Left lung (tissue), 10 donors: ENCODE measurements around the gene MSH3. TPM values are rescaled to one million over a fixed set of nuclear protein-coding genes. Genes with fewer than 3 reads are reported as not detected.

Experiments
- ATAC-seq: fragments of 200-7000 bp; cut with Tn5 transposase; one replicate; pipeline ENCODE4 v1.9.1; 2020; ENCODE audit warnings: moderate library complexity
- DNase-seq, 4 donors: peaks; one replicate each; pipeline ENCODE4 v3.0.0-alpha.2; 2013 to 2020
- H3K27ac ChIP-seq, 2 donors: fragments of 200-600 bp; sonication (generic) in 1 of 2; one replicate each; pipeline versions ENCODE4 v1.5.0 to v1.8.0; 2020 to 2021
- H3K27me3 ChIP-seq, 2 donors: fragments of 200-600 bp; sonication (generic) in 1 of 2; one replicate each; pipeline versions ENCODE4 v1.5.0 to v1.8.0; 2020 to 2021
- H3K36me3 ChIP-seq, 2 donors: fragments of 200-600 bp; sonication (generic) in 1 of 2; one replicate each; pipeline versions ENCODE4 v1.5.0 to v1.8.0; 2020 to 2021
- H3K4me1 ChIP-seq, 2 donors: fragments of 200-600 bp; one replicate each; pipeline ENCODE4 v1.8.0; 2021
- H3K4me3 ChIP-seq, 2 donors: fragments of 200-600 bp; sonication (generic) in 1 of 2; one replicate each; pipeline versions ENCODE4 v1.5.0 to v1.8.0; 2020 to 2021; ENCODE audit warnings: mild to moderate bottlenecking in 1 of 2
- H3K9me3 ChIP-seq, 2 donors: fragments of 200-600 bp; sonication (generic) in 1 of 2; one replicate each; pipeline versions ENCODE4 v1.5.0 to v1.8.0; 2020 to 2021
- CTCF ChIP-seq, 2 donors: fragments of 200-600 bp; sonication (generic) in 1 of 2; IDR thresholded peaks; one replicate each; pipeline versions ENCODE4 v1.5.0 to v1.8.0; 2021; ENCODE audit warnings: antibody characterized with exemption in 2 of 2
- intact Hi-C, 2 donors: fragments of 100-400 bp; cut with DNase I; formaldehyde crosslinking; loops; one replicate each; pipeline versions ENCODE4 v1.11.2 to v1.14.2; 2022
- polyA plus RNA-seq, 6 donors: library from polyadenylated mRNA; unstranded; fragments of 120-200 nt; gene quantifications; one replicate each; pipeline ENCODE4 v1.2.1, GENCODE V29; 2013; ENCODE audit not compliant: insufficient read length in 6 of 6
- total RNA-seq, 2 donors: library from RNA; stranded (reverse); fragmentation: NEBNext Ultra II Directional; extraction: Animal tissue kit (Norgen Biotek cat#: 25700); gene quantifications; one replicate each; pipeline ENCODE4 v1.2.1, GENCODE V29; 2021
- donor health status: DM: no; HTN: yes; CAD: no.
- donor health status: DM: no; HTN: no; CAD: no.

MSH3 gene
- total and polyA plus RNA-seq, 8 donors = 12.7 to 20.1 (median 16.2) TPM

DNA sequence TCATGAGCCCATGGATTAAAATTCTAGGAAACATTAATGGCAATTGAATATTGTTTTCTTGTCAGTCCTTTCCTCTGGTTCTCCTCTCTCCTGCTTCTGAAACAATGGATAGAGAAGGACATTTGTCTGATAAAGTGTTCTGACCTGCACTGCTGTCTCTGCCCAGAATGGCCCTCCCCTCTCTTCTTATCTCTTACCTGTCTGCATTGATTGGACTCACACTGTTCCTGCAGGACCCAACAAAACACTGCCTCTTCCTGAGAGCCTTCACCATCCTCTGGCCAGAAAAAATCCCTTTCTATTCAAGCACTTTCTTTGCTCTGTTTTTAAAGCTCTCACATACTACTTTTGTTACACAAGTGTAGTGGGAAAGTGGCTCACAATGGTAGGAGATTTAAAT lies 144.2 kb downstream of the MSH3 start:
- Histone ChIP-seq H3K27me3 (no peaks in the 10 kb centered on the region), H3K4me1 (no peaks in the 10 kb centered on the region), H3K4me3 (no peak overlapping the region), H3K27ac (no peak overlapping the region), H3K9me3 (no peaks in the 10 kb centered on the region), H3K36me3 (peaks cover 0 to 40% of the 10 kb centered on the region in 2 donors)
- ATAC-seq = peak; percentile 41
- intact Hi-C loops = no loop called here
- TF ChIP-seq CTCF (IDR thresholded peaks at IDR 0.05) = no peak
- no peak for DNase-seq

DNA sequence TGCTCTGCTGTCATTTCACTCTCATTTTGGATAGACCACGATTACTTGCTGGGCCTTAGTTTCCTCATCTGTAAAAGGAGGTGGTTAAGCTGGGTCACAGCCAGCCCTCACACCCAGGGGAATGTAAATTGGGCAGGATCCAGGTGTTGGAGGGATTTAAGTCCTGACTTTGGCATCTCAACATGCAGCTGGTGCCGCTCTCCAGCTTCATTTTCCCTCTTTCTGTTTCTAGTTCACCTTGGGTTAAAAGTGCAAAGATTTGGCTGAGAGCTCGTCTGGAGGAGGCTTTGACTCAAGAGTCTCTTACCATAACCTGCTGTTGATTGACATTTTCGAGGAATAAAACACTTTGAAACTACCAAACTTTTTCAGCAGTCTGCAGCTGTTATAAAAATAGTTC lies 144.6 kb downstream of the MSH3 start:
- Histone ChIP-seq H3K27me3 (no peaks in the 10 kb centered on the region), H3K9me3 (no peaks in the 10 kb centered on the region), H3K27ac (no peak overlapping the region), H3K36me3 (peaks cover 0 to 37% of the 10 kb centered on the region in 2 donors), H3K4me3 (no peak overlapping the region), H3K4me1 (no peaks in the 10 kb centered on the region)
- DNase-seq (peak in 1 of 4 donors; percentile 11), ATAC-seq (peak; percentile 69)
- TF ChIP-seq CTCF (IDR thresholded peaks at IDR 0.05) = no peak
- intact Hi-C loops = no loop called here

DNA sequence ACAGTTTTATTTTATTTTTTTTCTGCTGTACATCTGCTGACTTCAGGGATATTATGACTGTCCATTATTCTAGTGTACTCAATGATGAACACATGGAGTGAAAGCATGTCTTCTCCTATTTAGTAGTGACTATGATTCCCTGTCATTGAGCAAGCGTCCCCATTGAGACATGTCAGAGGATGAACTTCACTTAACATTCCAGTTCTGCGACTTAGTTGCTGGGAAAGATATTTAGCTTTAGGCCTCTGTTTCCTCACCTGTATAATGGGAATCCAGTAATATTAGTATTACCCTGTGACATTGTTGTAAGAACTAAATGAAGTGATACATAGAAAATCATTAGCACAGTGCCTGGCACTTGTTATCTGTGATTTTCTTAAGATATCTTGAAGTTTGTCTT lies 145.1 kb downstream of the MSH3 start:
- no peaks in the 10 kb centered on the region for H3K4me1 ChIP-seq
- no peak overlapping the region for H3K4me3 ChIP-seq
- H3K27me3 ChIP-seq = no peaks in the 10 kb centered on the region
- ATAC-seq (no peak), DNase-seq (no peak)
- TF ChIP-seq CTCF (IDR thresholded peaks at IDR 0.05) = no peak
- H3K36me3 ChIP-seq = peaks cover 0 to 32% of the 10 kb centered on the region in 2 donors
- H3K27ac ChIP-seq = no peak overlapping the region
- intact Hi-C loops = no loop called here
- no peaks in the 10 kb centered on the region for H3K9me3 ChIP-seq

GRCh38 chr5:80804332-80804731 lies 149.9 kb downstream of the MSH3 start:
- Histone ChIP-seq H3K4me1 (no peaks in the 10 kb centered on the region), H3K36me3 (peaks cover 0 to 12% of the 10 kb centered on the region in 2 donors), H3K4me3 (no peak overlapping the region), H3K9me3 (no peaks in the 10 kb centered on the region), H3K27me3 (no peaks in the 10 kb centered on the region), H3K27ac (no peak overlapping the region)
- DNase-seq (peak in 1 of 4 donors; percentile 21), ATAC-seq (no peak)
- intact Hi-C loops = no loop called here
- no peak for TF ChIP-seq CTCF (IDR thresholded peaks at IDR 0.05)

- no peaks in the 10 kb centered on the region for H3K4me1 ChIP-seq
- no peak for TF ChIP-seq CTCF (IDR thresholded peaks at IDR 0.05)
- H3K27ac ChIP-seq = no peak overlapping the region
- H3K36me3 ChIP-seq = peaks cover 0 to 12% of the 10 kb centered on the region in 2 donors
- intact Hi-C loops = no loop called here
- no peak for ATAC-seq
- H3K27me3 ChIP-seq = no peaks in the 10 kb centered on the region
- H3K9me3 ChIP-seq = no peaks in the 10 kb centered on the region
- H3K4me3 ChIP-seq = no peak overlapping the region
- no peak for DNase-seq
Observed at GRCh38 chr5:80805038-80805437, 150.6 kb downstream of the MSH3 start.
